ENCODE results near the gene THSD4.
"Not testable (repeated sequence)": the region's sequence is repeated elsewhere in the genome, so short reads cannot be mapped to it uniquely, and the experiment has no call there.

- not testable (repeated sequence) for TF ChIP-seq CTCF (IDR thresholded peaks at IDR 0.05; ENCODE audit: poor library complexity, severe bottlenecking); SMC3 (conservative IDR thresholded peaks at IDR 0.05; ENCODE audit: poor library complexity); MXI1 (conservative IDR thresholded peaks at IDR 0.05; ENCODE audit: poor library complexity, severe bottlenecking); EP300 (conservative IDR thresholded peaks at IDR 0.05; ENCODE audit: poor library complexity, severe bottlenecking); POLR2AphosphoS5 (IDR thresholded peaks at IDR 0.05); RAD21 (conservative IDR thresholded peaks at IDR 0.05); EZH2 (IDR thresholded peaks at IDR 0.05; ENCODE audit: borderline replicate concordance, insufficient read depth, low read length, poor library complexity, severe bottlenecking); REST (IDR thresholded peaks at IDR 0.05; ENCODE audit: borderline replicate concordance)
Observed at GRCh38 chr15:71401728-71402127, 286.5 kb downstream of the THSD4 start.

Measured in neural cell (in vitro differentiated cells).